Tibial nerve (tissue), 4 donors: ENCODE results near the gene GRIP2.

ENCODE experiments used
- EP300 ChIP-seq, 2 donors: sonication (generic); formaldehyde crosslinking; IDR thresholded peaks; one replicate each; pipeline ENCODE4 v1.6.1; 2017; ENCODE audit warnings: antibody characterized with exemption in 2 of 2, mild to moderate bottlenecking in 1 of 2
- POLR2A ChIP-seq, 2 donors: fragments of 450-650 bp; IDR thresholded peaks; one replicate each; pipeline ENCODE4 v1.6.1; 2017; ENCODE audit warnings: antibody characterized with exemption in 2 of 2, mild to moderate bottlenecking in 2 of 2, moderate library complexity in 2 of 2
- TF ChIP-seq, protein P1 (sequence below), 5 experiments: fragments of 200-600 bp in 3 of 5; fragments of 450-650 bp in 2 of 5; sonication (generic) in 3 of 5; IDR thresholded peaks; one replicate each; pipeline ENCODE4 v1.5.1; 2016 to 2019; ENCODE audit warnings: antibody characterized with exemption in 5 of 5, mild to moderate bottlenecking in 3 of 5, moderate library complexity in 2 of 5

DNA sequence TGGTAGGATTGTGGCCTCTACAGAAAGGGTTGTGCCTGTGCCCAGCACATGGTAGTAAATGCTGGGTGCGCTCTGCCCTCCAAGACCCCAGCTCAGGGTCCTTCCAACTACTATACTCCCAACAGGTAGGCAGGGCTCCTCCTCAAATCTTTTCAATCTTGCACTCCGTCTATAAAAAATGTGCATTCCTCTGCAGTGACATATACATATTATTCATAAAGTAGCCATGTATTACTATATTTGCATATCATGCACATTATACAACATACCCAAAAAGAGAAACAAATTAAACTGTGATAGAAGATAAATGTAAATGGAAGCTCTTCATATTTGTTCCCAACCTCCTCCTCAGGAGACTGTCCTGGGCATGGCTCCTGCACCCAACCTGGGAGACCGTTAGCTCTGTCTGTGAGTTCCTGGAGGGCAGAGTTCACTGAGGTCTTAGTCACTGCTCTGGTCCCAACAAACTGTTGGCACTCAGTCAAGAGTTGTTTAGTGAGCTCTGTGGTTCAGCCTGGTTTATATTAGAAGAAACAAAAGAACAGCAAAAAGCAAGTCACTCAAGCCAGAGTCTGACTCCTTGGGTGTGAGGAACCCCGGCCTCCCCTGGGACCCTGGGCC lies 47.7 kb upstream of the GRIP2 start:
- TF ChIP-seq POLR2A (IDR thresholded peaks at IDR 0.05), result no peak
- TF ChIP-seq, protein P1, sequence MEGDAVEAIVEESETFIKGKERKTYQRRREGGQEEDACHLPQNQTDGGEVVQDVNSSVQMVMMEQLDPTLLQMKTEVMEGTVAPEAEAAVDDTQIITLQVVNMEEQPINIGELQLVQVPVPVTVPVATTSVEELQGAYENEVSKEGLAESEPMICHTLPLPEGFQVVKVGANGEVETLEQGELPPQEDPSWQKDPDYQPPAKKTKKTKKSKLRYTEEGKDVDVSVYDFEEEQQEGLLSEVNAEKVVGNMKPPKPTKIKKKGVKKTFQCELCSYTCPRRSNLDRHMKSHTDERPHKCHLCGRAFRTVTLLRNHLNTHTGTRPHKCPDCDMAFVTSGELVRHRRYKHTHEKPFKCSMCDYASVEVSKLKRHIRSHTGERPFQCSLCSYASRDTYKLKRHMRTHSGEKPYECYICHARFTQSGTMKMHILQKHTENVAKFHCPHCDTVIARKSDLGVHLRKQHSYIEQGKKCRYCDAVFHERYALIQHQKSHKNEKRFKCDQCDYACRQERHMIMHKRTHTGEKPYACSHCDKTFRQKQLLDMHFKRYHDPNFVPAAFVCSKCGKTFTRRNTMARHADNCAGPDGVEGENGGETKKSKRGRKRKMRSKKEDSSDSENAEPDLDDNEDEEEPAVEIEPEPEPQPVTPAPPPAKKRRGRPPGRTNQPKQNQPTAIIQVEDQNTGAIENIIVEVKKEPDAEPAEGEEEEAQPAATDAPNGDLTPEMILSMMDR (IDR thresholded peaks at IDR 0.05), result no peak
- TF ChIP-seq EP300 (IDR thresholded peaks at IDR 0.05), result no peak
